Measurements from ENCODE around the gene PROCA1. TPM values are rescaled to one million over a fixed set of nuclear protein-coding genes. Genes with fewer than 3 reads are reported as not detected.

The PROCA1 gene
- polyA plus RNA-seq, 1 donor (not counting 4 experiments of a cell fraction or from before 2014, with no cell fraction given), result 0.39 TPM

GRCh38 chr17:28707339-28707720 lies 4.4 kb downstream of the PROCA1 start:
- FAIRE-seq, result no peak

GRCh38 chr17:28706471-28707338 lies 5.0 kb downstream of the PROCA1 start:
- Histone ChIP-seq H3K4me1 (ENCODE audit: control insufficient read depth, extremely low read depth, insufficient read depth, low read length) (peaks cover 6% of the 10 kb centered on the region), H3K4me3 (ENCODE audit: control insufficient read depth in 2 of 3, extremely low read depth in 1 of 3, insufficient read depth in 2 of 3, low read depth in 1 of 3, low read length in 3 of 3) (no peak overlapping the region), H3K9me3 (ENCODE audit: control insufficient read depth, low read depth, low read length) (no peaks in the 10 kb centered on the region), H3K4me2 (ENCODE audit: control insufficient read depth, extremely low read depth, insufficient read depth, low read depth, low read length) (no peak overlapping the region), H3K27me3 (ENCODE audit: control insufficient read depth, extremely low read depth, insufficient read depth, low read length) (no peaks in the 10 kb centered on the region), H3K9me1 (ENCODE audit: control insufficient read depth, extremely low read depth, insufficient read depth, low read length) (no peaks in the 10 kb centered on the region), H2AFZ (ENCODE audit: control insufficient read depth, low read length) (no peak overlapping the region), H3K79me2 (ENCODE audit: control insufficient read depth, insufficient read depth, low read length) (no peaks in the 10 kb centered on the region), H4K20me1 (ENCODE audit: control insufficient read depth, extremely low read depth, insufficient read depth, low read length) (no peaks in the 10 kb centered on the region), H3K27ac (ENCODE audit: control insufficient read depth, insufficient read depth, low read length) (no peak overlapping the region), H3K36me3 (ENCODE audit: control insufficient read depth in 2 of 2, extremely low read depth in 1 of 2, insufficient read depth in 2 of 2, low read length in 2 of 2) (peaks cover 10 to 14% of the 10 kb centered on the region in 2 experiments), H3K9ac (ENCODE audit: control insufficient read depth, extremely low read depth, insufficient read depth, low read length) (no peak overlapping the region)
- TF ChIP-seq EZH2 (IDR thresholded peaks at IDR 0.05; ENCODE audit: low read length), result no peak
- TF ChIP-seq CTCF (optimal IDR thresholded peaks at IDR 0.05 in 1 of 3, IDR thresholded peaks at IDR 0.05 in 1 of 3, conservative IDR thresholded peaks at IDR 0.05 in 1 of 3; ENCODE audit: extremely low read depth in 1 of 3, insufficient read depth in 2 of 3, low read length in 3 of 3), result peak in 1 of 3 experiments; percentile 1
- dilution Hi-C loops (cut with MboI; ENCODE audit: extremely low pct_ligation_motif_present, low sequenced_read_pairs), result no loop called here
- DNase-seq (ENCODE audit: low read depth, low spot score) (no peak), FAIRE-seq (no peak)

More at GRCh38 chr17:28707339-28707720, 4.4 kb downstream of the PROCA1 start:
- no peak overlapping the region for H3K27ac ChIP-seq (ENCODE audit: control insufficient read depth, insufficient read depth, low read length)
- H3K4me1 ChIP-seq (ENCODE audit: control insufficient read depth, extremely low read depth, insufficient read depth, low read length), result peaks cover 7% of the 10 kb centered on the region
- H4K20me1 ChIP-seq (ENCODE audit: control insufficient read depth, extremely low read depth, insufficient read depth, low read length), result no peaks in the 10 kb centered on the region
- no peak overlapping the region for H3K9ac ChIP-seq (ENCODE audit: control insufficient read depth, extremely low read depth, insufficient read depth, low read length)
- H3K4me3 ChIP-seq (ENCODE audit: control insufficient read depth in 2 of 3, extremely low read depth in 1 of 3, insufficient read depth in 2 of 3, low read depth in 1 of 3, low read length in 3 of 3), result no peak overlapping the region
- no peaks in the 10 kb centered on the region for H3K79me2 ChIP-seq (ENCODE audit: control insufficient read depth, insufficient read depth, low read length)
- dilution Hi-C loops (cut with MboI; ENCODE audit: extremely low pct_ligation_motif_present, low sequenced_read_pairs), result no loop called here
- H2AFZ ChIP-seq (ENCODE audit: control insufficient read depth, low read length), result no peak overlapping the region
- no peaks in the 10 kb centered on the region for H3K9me1 ChIP-seq (ENCODE audit: control insufficient read depth, extremely low read depth, insufficient read depth, low read length)
- H3K4me2 ChIP-seq (ENCODE audit: control insufficient read depth, extremely low read depth, insufficient read depth, low read depth, low read length), result no peak overlapping the region
- peaks cover 3 to 12% of the 10 kb centered on the region in 2 experiments for H3K36me3 ChIP-seq (ENCODE audit: control insufficient read depth in 2 of 2, extremely low read depth in 1 of 2, insufficient read depth in 2 of 2, low read length in 2 of 2)
- no peaks in the 10 kb centered on the region for H3K27me3 ChIP-seq (ENCODE audit: control insufficient read depth, extremely low read depth, insufficient read depth, low read length)
- no peak for DNase-seq (ENCODE audit: low read depth, low spot score)
- no peak for TF ChIP-seq CTCF (optimal IDR thresholded peaks at IDR 0.05 in 1 of 3, IDR thresholded peaks at IDR 0.05 in 1 of 3, conservative IDR thresholded peaks at IDR 0.05 in 1 of 3; ENCODE audit: extremely low read depth in 1 of 3, insufficient read depth in 2 of 3, low read length in 3 of 3)
- TF ChIP-seq EZH2 (IDR thresholded peaks at IDR 0.05; ENCODE audit: low read length), result no peak
- H3K9me3 ChIP-seq (ENCODE audit: control insufficient read depth, low read depth, low read length), result no peaks in the 10 kb centered on the region

Measured in keratinocyte (primary cell).